Stimulated activated CD8-positive, alpha-beta memory T cell treated with anti-CD3 and anti-CD28 coated beads, Interleukin-7, amount 100 ng/mL, for 1 hour (primary cell): ENCODE results near the gene IDH1.
"Not testable (repeated sequence)": the region's sequence is repeated elsewhere in the genome, so short reads cannot be mapped to it uniquely, and the experiment has no call there.

Experiments used
- DNase-seq, 2 donors: peaks; one replicate each; pipeline ENCODE4 v3.0.0-alpha.2; 2020; ENCODE audit warnings: low read depth in 2 of 2

Gene IDH1

GRCh38 chr2:208256849-208257813 lies 2.3 kb upstream of the IDH1 start:
- not testable (repeated sequence) for DNase-seq

- no peak for DNase-seq
Observed at GRCh38 chr2:208256192-208256782, 1.4 kb upstream of the IDH1 start.

GRCh38 chr2:208255557-208256106 lies 761 bp upstream of the IDH1 start:
- no peak for DNase-seq

- peak; percentile 58 to 62 for DNase-seq
Observed at GRCh38 chr2:208254118-208254870, 577 bp downstream of the IDH1 start.

GRCh38 chr2:208253600-208254117 lies 1.2 kb downstream of the IDH1 start:
- no peak for DNase-seq

GRCh38 chr2:208252716-208253492 lies 2.0 kb downstream of the IDH1 start:
- DNase-seq: no peak

GRCh38 chr2:208251098-208251497 lies 3.8 kb downstream of the IDH1 start:
- DNase-seq: no peak

- DNase-seq: no peak
Observed at GRCh38 chr2:208250388-208250787, 4.5 kb downstream of the IDH1 start.

- no peak for DNase-seq
Observed at GRCh38 chr2:208249296-208249695, 5.6 kb downstream of the IDH1 start.

- no peak for DNase-seq
Observed at GRCh38 chr2:208248601-208249000, 6.3 kb downstream of the IDH1 start.

- DNase-seq: no peak
Observed at GRCh38 chr2:208245746-208246145, 9.1 kb downstream of the IDH1 start.

- no peak for DNase-seq
Observed at GRCh38 chr2:208244422-208244821, 10.4 kb downstream of the IDH1 start.

- no peak for DNase-seq
Observed at GRCh38 chr2:208240619-208241209, 14.2 kb downstream of the IDH1 start.

GRCh38 chr2:208239770-208240493 lies 14.9 kb downstream of the IDH1 start:
- no peak for DNase-seq

GRCh38 chr2:208235860-208236259 lies 19.0 kb downstream of the IDH1 start:
- no peak for DNase-seq

GRCh38 chr2:208234786-208235185 lies 20.1 kb downstream of the IDH1 start:
- no peak for DNase-seq

GRCh38 chr2:208228476-208228875 lies 26.4 kb downstream of the IDH1 start:
- DNase-seq: no peak

GRCh38 chr2:208227581-208228232 lies 27.2 kb downstream of the IDH1 start:
- DNase-seq: no peak

- no peak for DNase-seq
Observed at GRCh38 chr2:208224802-208225201, 30.1 kb downstream of the IDH1 start.
